Stomach (tissue), 4 donors: ENCODE measurements around the gene MRPS2.

Source experiments
- EP300 ChIP-seq: sonication (generic); formaldehyde crosslinking; IDR thresholded peaks from one replicate; pipeline ENCODE4 v1.6.1; 2017; ENCODE audit warnings: antibody characterized with exemption
- POLR2A ChIP-seq, 4 donors: fragments of 450-650 bp; IDR thresholded peaks; one replicate each; pipeline ENCODE4 v1.6.1; 2016; ENCODE audit warnings: antibody characterized with exemption in 4 of 4, control low read depth in 2 of 4, mild to moderate bottlenecking in 1 of 4, moderate library complexity in 1 of 4
- POLR2AphosphoS5 ChIP-seq, 3 donors: sonication (generic); formaldehyde crosslinking; IDR thresholded peaks; one replicate each; pipeline ENCODE4 v1.6.1; 2016; ENCODE audit warnings: antibody characterized with exemption in 3 of 3
- TF ChIP-seq, protein P1 (sequence below), 7 experiments: fragments of 450-650 bp in 4 of 7; fragments of 200-600 bp in 3 of 7; sonication (generic) in 3 of 7; IDR thresholded peaks; one replicate each; pipeline ENCODE4 v1.5.1; 2016 to 2019; ENCODE audit warnings: antibody characterized with exemption in 7 of 7, control low read depth in 2 of 7, mild to moderate bottlenecking in 1 of 7

DNA sequence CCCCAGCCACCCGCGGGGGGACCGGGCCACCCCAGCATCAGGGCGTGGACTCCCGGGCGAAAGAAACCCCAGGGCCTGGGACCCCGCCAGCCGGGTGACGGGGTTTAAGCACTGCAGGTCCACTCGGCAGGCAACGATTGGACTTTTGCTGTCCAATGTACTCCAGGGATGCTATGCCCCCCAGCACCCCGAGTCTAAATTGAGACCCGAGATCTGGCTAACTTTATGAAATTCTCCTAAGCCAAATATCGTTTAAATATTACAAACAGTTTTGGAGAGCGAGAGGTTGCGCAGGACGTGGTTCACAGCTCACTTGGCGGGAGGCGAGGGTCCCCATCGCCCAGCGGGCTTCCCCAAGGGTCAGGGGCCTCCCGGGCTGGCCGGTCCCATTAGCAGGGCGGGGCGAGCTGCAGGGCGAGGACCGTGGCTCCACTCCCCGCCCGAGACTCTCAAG lies 384 bp upstream of the MRPS2 start:
- TF ChIP-seq, protein P1, sequence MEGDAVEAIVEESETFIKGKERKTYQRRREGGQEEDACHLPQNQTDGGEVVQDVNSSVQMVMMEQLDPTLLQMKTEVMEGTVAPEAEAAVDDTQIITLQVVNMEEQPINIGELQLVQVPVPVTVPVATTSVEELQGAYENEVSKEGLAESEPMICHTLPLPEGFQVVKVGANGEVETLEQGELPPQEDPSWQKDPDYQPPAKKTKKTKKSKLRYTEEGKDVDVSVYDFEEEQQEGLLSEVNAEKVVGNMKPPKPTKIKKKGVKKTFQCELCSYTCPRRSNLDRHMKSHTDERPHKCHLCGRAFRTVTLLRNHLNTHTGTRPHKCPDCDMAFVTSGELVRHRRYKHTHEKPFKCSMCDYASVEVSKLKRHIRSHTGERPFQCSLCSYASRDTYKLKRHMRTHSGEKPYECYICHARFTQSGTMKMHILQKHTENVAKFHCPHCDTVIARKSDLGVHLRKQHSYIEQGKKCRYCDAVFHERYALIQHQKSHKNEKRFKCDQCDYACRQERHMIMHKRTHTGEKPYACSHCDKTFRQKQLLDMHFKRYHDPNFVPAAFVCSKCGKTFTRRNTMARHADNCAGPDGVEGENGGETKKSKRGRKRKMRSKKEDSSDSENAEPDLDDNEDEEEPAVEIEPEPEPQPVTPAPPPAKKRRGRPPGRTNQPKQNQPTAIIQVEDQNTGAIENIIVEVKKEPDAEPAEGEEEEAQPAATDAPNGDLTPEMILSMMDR (IDR thresholded peaks at IDR 0.05) = no peak
- TF ChIP-seq EP300 (no peak), POLR2A (IDR thresholded peaks at IDR 0.05) (no peak), POLR2AphosphoS5 (IDR thresholded peaks at IDR 0.05) (no peak)
